CD4-positive, alpha-beta T cell treated with Interferon alpha-2 for 1 hour (primary cell): ENCODE measurements around the gene CACNB1.
"Not testable (repeated sequence)": the region's sequence is repeated elsewhere in the genome, so short reads cannot be mapped to it uniquely, and the experiment has no call there.

Source experiments
- DNase-seq, 2 donors: peaks; one replicate each; pipeline ENCODE4 v3.0.0-alpha.2; 2020 to 2022

The CACNB1 gene

DNA sequence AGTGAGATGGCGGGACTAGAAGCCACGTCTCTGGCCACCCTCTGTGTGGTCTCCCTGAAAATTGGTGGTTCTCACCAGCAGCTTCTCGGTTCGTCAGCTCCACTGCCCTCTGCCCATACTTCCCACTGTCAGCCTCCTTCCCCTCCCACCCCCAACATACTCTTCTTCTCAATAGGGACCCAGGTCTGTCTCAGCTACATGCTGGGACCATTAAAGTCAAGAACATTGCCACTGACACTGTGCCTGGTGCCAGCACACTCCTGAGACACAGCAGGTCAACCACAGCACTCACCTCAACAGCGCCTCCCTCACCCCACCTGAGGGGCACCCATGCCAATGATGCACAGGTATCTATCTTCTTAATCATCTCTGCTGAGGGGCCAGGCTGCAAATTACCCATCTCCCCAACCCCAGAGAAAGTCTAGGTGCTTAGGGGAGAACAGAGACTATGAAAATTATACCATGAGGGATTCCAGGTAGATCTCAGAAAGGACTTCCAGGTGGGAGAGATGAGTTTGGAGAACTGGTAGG is 47.3 kb downstream of the CACNB1 start:
- no peak for DNase-seq

DNA sequence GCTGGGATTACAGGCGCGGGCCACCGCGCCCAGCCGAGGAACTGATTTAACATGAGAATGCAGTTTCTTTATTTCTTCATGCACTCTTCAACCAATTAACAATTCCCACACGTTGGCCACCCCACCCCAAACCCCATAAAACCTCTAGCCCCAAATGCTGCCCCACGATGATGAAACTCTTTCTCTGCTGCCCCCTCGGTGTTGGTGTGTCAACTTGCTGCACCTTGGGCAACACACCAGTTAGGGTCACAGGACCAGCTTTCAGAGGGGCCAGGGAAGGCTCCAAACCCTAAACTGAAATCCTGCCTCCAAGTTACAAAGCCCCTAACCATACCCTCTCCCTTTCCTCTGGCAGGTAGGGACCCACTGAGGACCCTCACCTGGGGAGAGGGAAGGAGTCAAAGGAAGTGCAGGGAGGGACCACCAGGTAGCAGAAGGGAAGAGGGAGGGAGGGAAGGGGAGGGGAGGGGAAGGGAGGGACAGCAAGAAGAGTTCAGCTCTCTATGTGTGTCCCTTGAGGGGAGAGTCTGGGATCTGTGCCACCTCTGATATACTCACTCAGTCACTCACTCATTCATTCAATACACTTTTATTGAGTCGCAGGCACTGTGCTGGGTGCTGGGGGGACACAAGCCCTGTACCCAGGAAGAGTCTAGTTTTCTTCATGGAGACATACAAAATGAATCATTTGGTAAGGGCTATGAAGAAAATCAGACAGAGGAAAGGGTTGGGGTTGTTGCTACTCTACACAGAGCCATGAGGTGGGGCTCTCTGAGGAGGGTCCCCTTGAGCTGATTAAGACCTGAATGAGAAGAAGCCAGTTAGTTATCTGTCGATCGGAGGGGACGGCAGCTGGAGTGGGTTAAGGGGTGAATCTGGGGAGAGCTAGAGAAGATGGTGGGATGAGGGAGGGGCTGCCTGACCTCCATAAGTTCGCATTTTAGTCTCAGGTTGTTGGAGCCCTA is 50.0 kb downstream of the CACNB1 start:
- DNase-seq: no peak

DNA sequence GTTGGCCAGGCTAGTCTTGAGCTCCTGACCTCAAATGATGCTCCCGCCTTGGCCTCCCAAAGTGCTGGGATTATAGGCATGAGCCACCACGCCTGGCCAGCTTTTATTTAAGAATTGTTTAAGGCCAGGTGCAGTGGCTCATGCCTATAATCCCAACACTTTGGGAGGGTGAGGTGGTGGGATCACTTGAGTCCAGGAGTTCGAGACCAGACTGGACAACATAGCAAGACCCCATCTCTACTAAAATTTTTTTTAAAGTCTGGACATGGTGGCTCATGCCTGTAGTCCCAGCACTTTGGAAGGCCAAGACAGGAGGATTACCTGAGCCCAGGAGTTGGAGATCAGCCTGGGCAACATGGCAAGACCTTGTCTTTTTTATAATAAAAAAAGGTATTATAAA is 51.2 kb downstream of the CACNB1 start:
- DNase-seq: no peak

DNA sequence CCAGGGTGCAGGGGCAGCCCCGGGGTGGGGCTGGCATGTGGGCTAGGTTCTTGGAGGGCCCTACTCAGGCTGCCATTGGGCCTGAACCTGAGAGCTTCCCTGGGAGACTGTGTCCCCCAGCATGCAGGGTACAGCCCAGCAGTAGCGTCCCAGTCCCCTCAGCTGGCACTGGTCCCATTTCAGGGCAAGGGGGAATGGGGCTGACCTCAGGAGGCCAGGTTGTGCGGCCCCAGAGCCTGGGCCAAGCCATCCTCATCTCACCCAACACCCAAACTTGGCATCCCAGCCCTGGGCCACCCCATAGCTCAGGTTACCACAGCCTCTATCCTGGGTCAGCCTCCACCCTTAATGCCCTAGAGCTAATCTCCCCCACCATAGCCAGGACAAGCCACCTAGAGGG is 52.3 kb downstream of the CACNB1 start:
- DNase-seq: no peak

DNA sequence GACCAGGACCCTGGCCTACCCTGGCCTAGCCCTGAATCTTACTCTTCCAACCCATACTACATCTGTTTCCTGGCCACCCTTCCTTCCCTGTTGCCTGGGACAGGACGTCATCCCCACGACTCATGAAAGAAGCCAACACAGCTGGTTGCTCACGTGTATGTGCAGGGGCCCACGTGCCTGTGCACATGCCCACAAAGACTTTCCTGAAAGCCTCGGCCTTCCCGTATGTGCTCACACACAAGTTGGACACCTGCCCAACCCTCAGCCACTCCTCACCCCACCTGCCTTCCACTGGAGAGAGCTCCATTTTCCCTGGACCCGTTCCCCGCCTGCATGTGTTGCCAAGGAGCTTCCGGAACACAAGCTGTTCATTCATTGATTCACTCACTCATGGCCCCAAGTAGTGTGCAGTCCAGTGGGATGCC is 53.0 kb downstream of the CACNB1 start:
- DNase-seq: no peak

DNA sequence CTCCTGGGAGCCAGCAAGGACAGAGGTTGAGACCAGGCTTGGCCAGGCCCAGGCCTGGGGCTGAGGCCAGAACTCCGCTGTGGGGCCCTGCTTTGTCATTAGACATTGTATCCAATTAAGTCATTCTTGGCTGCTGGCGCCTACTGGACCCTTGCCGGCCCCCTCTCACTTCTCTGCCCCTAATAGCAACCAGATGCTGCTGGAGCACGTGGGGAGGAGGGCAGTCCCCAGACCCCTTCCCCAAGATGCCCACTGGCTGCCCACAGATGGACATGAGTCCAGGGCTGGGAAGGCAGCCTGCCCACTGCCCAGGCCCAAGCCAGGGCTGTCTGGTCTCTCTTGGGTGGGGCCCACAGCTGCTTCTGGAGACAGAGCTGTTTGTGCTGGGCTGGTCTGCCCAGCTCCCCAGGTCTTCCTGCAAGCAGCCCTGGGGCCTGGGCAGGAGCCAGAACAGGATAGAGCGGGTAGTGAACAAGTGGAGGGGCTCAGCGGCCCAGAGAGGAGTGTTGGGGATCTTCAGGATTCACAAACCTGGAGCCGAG is 53.8 kb downstream of the CACNB1 start:
- no peak for DNase-seq

DNA sequence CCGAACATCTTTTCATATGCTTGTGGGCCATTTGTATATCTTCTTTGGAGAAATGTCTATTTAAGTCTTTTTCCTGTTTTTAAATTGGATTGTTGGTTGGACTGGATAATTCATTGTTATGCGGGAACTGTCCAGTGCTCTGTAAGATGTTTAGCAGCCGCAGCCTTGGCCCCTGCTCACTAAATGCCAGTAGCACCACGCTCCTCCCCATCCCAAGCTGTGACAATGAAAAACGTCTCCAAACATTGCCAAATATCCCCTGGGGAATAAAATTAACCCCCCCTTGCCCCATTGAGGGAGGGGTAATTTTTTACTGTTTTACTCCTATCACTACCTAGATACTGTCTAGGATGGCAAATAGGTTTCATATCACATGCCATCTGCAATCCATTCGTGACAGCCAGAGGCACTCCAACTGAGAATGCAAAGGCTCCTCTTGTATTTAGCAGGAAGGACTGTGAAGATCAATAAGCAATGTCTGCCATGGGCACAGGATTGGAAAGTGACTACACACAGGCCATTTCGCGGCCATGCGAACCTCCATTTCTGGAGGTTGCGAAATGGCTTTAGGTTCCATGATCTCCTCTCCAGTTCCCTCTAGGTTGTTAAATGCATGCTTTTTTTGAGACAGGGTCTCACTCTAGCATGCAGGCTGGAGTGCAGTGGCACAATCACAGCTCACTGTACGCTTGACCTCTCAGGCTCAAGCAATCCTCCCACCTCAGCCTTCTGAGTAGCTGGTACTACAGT is 55.4 kb downstream of the CACNB1 start:
- DNase-seq: no peak

DNA sequence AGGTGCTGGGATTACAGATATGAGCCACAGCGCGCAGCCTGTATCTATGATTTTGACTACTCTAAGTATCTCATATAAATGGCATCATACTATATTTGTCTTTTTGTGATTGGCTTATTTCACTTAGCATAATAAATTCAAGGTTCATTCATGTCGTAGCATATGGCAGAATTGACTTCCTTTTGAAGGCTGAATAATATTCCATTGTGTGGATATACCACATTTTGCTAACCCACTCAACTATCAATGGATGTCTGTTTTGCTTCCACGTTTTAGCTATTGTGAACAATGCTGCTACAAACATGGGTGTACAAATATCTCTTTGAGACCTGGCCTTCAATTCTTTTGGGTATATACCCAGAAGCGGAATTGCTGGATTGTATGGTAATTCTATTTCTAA is 56.2 kb downstream of the CACNB1 start:
- DNase-seq: no peak

DNA sequence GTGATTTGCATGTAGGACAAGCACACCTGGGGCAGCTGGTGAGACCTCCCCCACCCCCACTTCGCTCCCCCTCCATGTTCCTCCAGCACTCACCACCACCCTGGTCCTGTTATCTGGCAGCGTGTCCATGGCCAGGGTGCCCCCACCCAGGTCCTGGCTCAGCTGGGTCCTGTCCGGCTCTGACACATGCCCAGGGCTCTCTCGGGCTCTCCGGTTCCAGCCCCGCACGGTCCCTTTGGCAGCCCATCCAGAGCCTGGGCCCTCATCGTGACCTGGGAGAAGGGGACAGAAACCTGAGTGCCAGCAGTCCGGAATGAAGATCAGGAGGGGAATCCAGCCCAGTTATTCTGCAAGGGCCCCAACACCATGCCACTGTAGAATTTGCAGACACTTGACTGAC is 57.9 kb downstream of the CACNB1 start:
- DNase-seq: no peak

DNA sequence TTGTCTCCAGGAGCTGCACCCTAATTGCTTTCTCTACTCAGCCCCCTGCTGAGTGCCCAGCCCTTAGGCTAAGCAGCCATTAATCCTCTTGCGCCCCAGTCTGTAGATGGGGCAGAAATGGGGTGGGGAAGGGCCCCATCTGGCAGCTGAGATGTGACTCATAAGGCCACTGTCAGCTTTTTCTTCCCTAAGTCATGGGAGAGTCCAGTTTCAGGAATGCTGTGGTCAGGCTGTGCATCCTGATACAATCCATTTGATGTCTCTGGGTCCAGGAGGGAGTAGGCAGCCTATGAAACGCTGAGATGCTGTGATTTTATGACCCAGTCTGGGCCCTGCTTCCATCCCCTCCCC is 58.3 kb downstream of the CACNB1 start:
- no peak for DNase-seq

DNA sequence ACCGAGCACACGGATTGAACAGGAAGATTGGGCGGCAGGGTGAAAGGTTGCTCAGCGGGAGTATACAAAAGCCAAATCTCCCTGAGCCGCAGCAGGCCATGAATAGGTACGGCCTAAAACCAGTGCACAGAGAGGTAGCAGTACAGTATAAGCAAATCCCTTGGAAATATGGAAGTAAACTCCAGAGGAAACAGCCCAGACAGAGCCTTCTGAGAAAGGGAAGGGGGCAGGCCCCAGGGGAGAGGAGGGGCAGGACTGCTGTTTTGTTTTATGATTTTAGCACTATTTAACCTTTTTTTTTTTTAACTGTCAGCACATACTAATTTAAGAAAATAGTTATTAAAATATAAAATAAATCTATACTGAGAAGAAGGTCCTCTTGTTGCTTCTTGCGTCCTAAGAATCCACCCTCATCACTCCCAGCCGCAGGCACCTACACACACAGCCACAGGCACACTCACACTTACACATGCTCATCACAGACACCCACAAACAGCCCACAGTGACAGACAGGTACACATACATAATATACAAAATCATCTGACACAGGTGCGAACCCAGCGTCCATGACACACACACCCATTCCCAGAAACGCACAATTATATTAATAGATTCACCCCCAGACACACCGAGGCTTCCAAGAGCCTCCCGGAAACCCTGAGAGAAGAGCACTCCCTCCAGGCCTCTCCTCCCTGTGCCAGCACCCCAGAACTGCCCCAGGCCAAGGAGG is 58.9 kb downstream of the CACNB1 start:
- no peak for DNase-seq

DNA sequence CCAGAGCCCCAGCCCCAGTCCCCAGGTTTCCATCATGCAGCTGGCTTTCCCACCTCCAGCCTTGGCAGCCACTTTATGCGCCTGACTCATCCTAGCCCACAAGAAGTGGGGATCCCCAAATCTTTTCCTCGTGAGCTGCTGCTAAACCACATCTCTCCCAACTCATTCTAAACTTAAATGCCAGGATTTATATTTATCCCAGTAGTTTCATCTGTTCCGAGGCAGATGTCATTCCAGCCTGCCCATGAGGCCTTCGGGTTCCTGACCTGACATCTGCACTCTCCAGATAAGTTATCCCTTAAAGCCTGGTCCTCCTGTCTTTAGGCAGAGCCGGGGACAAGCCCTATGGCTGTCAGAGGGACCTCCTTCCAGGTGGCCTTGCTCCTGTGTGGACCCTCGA is 62.6 kb downstream of the CACNB1 start:
- DNase-seq: no peak

DNA sequence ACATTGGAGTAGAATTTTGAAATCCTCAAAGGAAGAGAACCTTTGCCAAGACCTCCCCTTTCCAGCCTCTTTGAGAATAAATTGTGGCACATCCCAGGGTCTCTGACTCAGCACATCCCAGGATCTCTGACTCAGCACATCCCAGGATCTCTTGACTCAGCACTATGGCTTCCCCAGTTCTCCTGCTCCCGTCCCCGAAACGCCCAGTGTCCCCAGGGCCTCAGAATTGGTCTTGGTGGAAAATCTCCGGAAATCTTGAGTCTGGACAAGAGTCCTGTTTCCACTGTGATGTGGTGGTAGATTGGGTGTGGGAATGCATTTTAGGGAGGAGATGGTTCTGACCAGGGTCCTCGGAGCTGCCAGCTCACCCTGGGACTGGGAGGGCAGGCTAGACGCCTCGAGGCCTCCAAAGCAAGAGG is 65.3 kb downstream of the CACNB1 start:
- DNase-seq: no peak

DNA sequence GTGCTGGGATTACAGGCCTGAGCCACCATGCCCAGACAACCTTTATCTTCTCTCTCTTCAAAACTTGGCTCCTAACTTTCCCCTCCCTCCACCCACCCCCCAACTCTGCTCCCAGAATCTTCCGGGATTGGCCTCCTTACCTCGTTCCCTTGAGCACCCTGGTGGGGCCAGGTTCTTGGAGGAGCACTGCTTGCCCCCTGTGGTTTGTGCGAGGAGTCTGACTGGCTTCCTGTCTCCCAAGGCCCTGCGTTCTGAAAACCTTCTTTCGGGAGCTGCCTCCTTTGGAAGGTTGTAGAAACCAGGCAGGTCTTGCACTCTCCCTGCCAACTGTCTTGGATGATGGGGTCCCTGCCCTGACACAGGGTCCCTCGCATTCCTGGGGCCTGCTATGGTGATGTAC is 65.9 kb downstream of the CACNB1 start:
- DNase-seq: no peak

DNA sequence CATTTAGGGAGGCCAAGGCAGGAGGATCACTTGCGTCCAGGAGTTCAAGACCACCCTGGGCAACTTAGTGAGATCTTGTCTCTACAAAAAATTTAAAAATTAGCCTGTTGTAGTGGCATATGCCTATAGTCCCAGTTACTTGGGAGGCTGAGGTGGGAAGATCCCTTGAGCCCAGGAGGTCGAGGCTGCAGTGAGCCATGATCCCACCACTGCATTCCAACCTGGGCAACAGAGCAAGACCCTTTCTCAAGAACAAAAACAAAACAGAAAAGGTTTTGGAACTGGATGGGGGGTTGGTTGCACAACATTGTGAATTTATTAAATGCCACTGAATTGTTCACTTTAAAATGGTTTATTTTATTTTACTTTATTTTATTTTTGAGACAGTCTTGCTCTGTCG is 67.3 kb downstream of the CACNB1 start:
- DNase-seq: no peak

DNA sequence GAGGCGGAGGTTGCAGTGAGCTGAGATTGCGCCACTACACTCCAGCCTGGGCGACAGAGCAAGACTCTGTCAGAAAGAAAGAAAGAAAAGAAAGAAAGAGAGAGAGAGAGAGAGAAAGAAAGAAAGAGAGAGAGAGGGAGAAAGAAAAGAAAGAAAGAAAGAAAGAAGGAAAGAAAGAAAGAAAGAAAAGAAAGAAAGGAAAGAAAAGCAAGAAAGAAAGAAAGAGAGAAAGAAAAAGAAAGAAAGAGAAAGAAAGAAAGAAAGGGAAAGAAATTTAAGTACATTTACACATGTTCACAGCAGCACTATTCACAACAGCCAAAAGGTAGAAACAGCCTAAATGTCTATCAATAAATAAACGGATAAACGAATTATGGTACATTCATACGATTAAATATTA is 67.9 kb downstream of the CACNB1 start:
- not testable (repeated sequence) for DNase-seq

DNA sequence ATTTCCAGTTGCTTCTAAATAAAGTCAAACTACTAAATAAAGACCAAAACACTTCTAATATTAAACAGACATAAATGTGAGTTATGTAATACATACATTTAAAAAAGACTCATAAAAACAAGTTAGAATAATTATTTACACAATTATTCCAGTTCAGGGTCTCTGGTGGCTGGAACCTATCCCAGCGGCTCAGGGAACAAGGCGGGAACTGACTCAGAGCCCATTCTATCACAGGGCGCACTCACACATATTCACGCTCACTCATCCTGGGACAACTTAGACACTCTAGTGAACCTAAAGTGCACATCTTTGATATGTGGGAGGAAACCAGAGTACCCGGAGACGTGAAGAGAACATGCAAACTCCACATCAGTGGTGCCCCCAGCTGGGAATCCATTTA is 71.0 kb downstream of the CACNB1 start:
- DNase-seq: no peak

DNA sequence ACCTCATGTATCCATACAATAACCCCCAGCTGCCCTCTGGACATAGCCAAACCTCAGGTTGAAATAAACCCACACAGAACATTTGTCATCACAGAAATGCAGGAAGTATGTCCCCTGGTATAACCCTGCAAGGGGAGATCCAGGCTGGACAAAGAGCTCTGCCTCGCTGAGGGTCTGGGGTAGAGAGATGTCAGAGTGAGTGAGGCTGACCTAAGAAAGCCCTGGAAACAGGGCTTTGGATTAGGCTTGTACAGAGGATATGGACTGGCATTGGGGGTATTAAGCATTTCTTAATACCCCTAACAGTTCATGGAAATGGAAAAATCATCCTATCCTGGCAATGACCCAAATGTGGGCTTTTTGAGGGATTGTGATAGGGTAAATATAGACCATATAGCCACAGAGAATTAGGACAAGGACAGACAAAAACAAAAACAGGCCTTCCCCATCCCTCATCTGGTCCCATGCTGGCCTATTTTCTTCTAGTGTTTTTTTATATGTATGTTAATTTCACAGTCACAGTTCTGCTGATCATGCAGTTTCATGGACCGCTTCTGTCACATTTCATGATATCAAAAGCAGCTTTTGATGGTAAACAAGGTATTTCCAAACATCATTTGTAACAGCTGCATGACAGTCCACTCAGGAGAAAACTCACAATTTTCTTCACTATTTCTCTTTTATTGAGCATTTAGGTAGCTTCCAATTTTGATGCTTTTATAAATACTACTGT is 72.2 kb downstream of the CACNB1 start:
- no peak for DNase-seq

DNA sequence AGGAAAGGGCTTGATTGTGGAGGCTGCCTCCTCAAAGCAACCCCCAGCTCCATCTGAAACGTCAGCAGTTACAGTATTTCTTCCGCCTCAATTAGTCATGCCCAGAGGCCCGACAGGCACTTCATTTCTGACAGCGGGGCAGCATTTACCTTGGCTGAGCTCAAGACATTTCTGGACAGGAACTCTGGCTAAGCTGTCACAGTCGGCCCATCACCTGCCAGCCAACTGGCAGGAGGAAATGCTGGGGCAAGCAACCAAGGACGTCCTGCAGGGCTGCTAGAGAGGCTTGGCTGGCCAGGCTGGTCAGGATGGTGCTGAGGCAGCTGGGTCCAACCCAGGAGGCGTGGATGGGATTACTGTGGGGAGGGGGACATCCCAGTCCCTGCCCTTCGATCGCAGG is 73.8 kb downstream of the CACNB1 start:
- DNase-seq: no peak
